ENCODE measurements around the gene PHLDB1. TPM values are rescaled to one million over a fixed set of nuclear protein-coding genes. Genes with fewer than 3 reads are reported as not detected.
A peak's percentile ranks its signal among the peaks of the same experiment; 100 is the strongest.
"Not testable (repeated sequence)": the region's sequence is repeated elsewhere in the genome, so short reads cannot be mapped to it uniquely, and the experiment has no call there.

The PHLDB1 gene
- total and polyA plus RNA-seq, 2 donors = 54.0 to 112 TPM

- Histone ChIP-seq H3K36me3 (ENCODE audit: insufficient read depth) (no peaks in the 10 kb centered on the region), H3K4me3 (ENCODE audit: low read depth, low read length) (peak overlapping the region; percentile 53), H3K4me1 (ENCODE audit: insufficient read depth) (no peaks in the 10 kb centered on the region), H3K27ac (ENCODE audit: low read depth) (peak overlapping the region; percentile 35)
- no peak for DNase-seq (ENCODE audit: extremely low spot score)
- WGBS = 17% methylated on average over 54 of the region's 54 CpGs
Measured at GRCh38 chr11:118610773-118611432, 3.5 kb downstream of the PHLDB1 start.

- not testable (repeated sequence) for H3K4me1 ChIP-seq (ENCODE audit: insufficient read depth); DNase-seq (ENCODE audit: extremely low spot score); H3K27ac ChIP-seq (ENCODE audit: low read depth); H3K4me3 ChIP-seq (ENCODE audit: low read depth, low read length); H3K36me3 ChIP-seq (ENCODE audit: insufficient read depth)
- WGBS = 78% methylated on average over 19 of the region's 19 CpGs
Measured at GRCh38 chr11:118611433-118611795, 4.0 kb downstream of the PHLDB1 start.

GRCh38 chr11:118612378-118612777 lies 5.0 kb downstream of the PHLDB1 start:
- H3K36me3 ChIP-seq (ENCODE audit: insufficient read depth) = no peaks in the 10 kb centered on the region
- DNase-seq (ENCODE audit: extremely low spot score) = no peak
- H3K4me1 ChIP-seq (ENCODE audit: insufficient read depth) = no peaks in the 10 kb centered on the region
- no peak overlapping the region for H3K27ac ChIP-seq (ENCODE audit: low read depth)
- 41% methylated on average over 7 of the region's 7 CpGs for WGBS
- no peak overlapping the region for H3K4me3 ChIP-seq (ENCODE audit: low read depth, low read length)

- no peak overlapping the region for H3K4me3 ChIP-seq (ENCODE audit: low read depth, low read length)
- no peaks in the 10 kb centered on the region for H3K4me1 ChIP-seq (ENCODE audit: insufficient read depth)
- H3K27ac ChIP-seq (ENCODE audit: low read depth) = no peak overlapping the region
- DNase-seq (ENCODE audit: extremely low spot score) = no peak
- 77% methylated on average over 7 of the region's 7 CpGs for WGBS
- no peaks in the 10 kb centered on the region for H3K36me3 ChIP-seq (ENCODE audit: insufficient read depth)
Measured at GRCh38 chr11:118614511-118614910, 7.1 kb downstream of the PHLDB1 start.

- no peak overlapping the region for H3K4me3 ChIP-seq (ENCODE audit: low read depth, low read length)
- no peaks in the 10 kb centered on the region for H3K4me1 ChIP-seq (ENCODE audit: insufficient read depth)
- H3K27ac ChIP-seq (ENCODE audit: low read depth) = no peak overlapping the region
- WGBS = 86% methylated on average over 6 of the region's 6 CpGs
- no peak for DNase-seq (ENCODE audit: extremely low spot score)
- H3K36me3 ChIP-seq (ENCODE audit: insufficient read depth) = no peaks in the 10 kb centered on the region
Measured at GRCh38 chr11:118615282-118615975, 8.0 kb downstream of the PHLDB1 start.

- Histone ChIP-seq H3K36me3 (ENCODE audit: insufficient read depth) (no peaks in the 10 kb centered on the region), H3K4me3 (ENCODE audit: low read depth, low read length) (no peak overlapping the region), H3K27ac (ENCODE audit: low read depth) (no peak overlapping the region), H3K4me1 (ENCODE audit: insufficient read depth) (no peaks in the 10 kb centered on the region)
- DNase-seq (ENCODE audit: extremely low spot score) = no peak
- WGBS = 78% methylated on average over 5 of the region's 5 CpGs
Measured at GRCh38 chr11:118615976-118616371, 8.6 kb downstream of the PHLDB1 start.

- whole genome bisulfite sequencing = 14% methylated on average over 11 of the region's 11 CpGs
- Histone ChIP-seq H3K4me1 (ENCODE audit: insufficient read depth) (peaks cover 2% of the 10 kb centered on the region), H3K36me3 (ENCODE audit: insufficient read depth) (no peaks in the 10 kb centered on the region), H3K4me3 (ENCODE audit: low read depth, low read length) (no peak overlapping the region), H3K27ac (ENCODE audit: low read depth) (peak overlapping the region; percentile 67)
- DNase-seq (ENCODE audit: extremely low spot score) = no peak
Measured at GRCh38 chr11:118618115-118618990, 10.9 kb downstream of the PHLDB1 start.

- WGBS = 27% methylated on average over 4 of the region's 4 CpGs
- no peak overlapping the region for H3K4me3 ChIP-seq (ENCODE audit: low read depth, low read length)
- peaks cover 2% of the 10 kb centered on the region for H3K4me1 ChIP-seq (ENCODE audit: insufficient read depth)
Measured at GRCh38 chr11:118618991-118619375, 11.6 kb downstream of the PHLDB1 start.

GRCh38 chr11:118619444-118620197 lies 12.2 kb downstream of the PHLDB1 start:
- no peak overlapping the region for H3K27ac ChIP-seq (ENCODE audit: low read depth)
- H3K4me3 ChIP-seq (ENCODE audit: low read depth, low read length) = no peak overlapping the region
- no peaks in the 10 kb centered on the region for H3K36me3 ChIP-seq (ENCODE audit: insufficient read depth)
- WGBS = 25% methylated on average over 6 of the region's 6 CpGs
- H3K4me1 ChIP-seq (ENCODE audit: insufficient read depth) = peaks cover 2% of the 10 kb centered on the region
- no peak for DNase-seq (ENCODE audit: extremely low spot score)

More at GRCh38 chr11:118618991-118619375, 11.6 kb downstream of the PHLDB1 start:
- DNase-seq (ENCODE audit: extremely low spot score) = no peak
- H3K36me3 ChIP-seq (ENCODE audit: insufficient read depth) = no peaks in the 10 kb centered on the region
- peak overlapping the region; percentile 64 for H3K27ac ChIP-seq (ENCODE audit: low read depth)

GRCh38 chr11:118620529-118621070 lies 13.2 kb downstream of the PHLDB1 start:
- Histone ChIP-seq H3K36me3 (ENCODE audit: insufficient read depth) (no peaks in the 10 kb centered on the region), H3K4me3 (ENCODE audit: low read depth, low read length) (no peak overlapping the region), H3K27ac (ENCODE audit: low read depth) (peak overlapping the region; percentile 43), H3K4me1 (ENCODE audit: insufficient read depth) (peaks cover 2% of the 10 kb centered on the region)
- WGBS = 59% methylated on average over 7 of the region's 7 CpGs
- DNase-seq (ENCODE audit: extremely low spot score) = no peak

- 4% methylated on average over 38 of the region's 38 CpGs for WGBS
- peak overlapping the region; percentile 44 for H3K4me3 ChIP-seq (ENCODE audit: low read depth, low read length)
- H3K4me1 ChIP-seq (ENCODE audit: insufficient read depth) = peaks cover 2% of the 10 kb centered on the region
- H3K27ac ChIP-seq (ENCODE audit: low read depth) = peak overlapping the region; percentile 43
- no peak for DNase-seq (ENCODE audit: extremely low spot score)
- H3K36me3 ChIP-seq (ENCODE audit: insufficient read depth) = no peaks in the 10 kb centered on the region
Measured at GRCh38 chr11:118621071-118621783, 13.8 kb downstream of the PHLDB1 start.

GRCh38 chr11:118621784-118622375 lies 14.5 kb downstream of the PHLDB1 start:
- Histone ChIP-seq H3K36me3 (ENCODE audit: insufficient read depth) (no peaks in the 10 kb centered on the region), H3K27ac (ENCODE audit: low read depth) (peak overlapping the region; percentile 74), H3K4me1 (ENCODE audit: insufficient read depth) (peaks cover 2% of the 10 kb centered on the region), H3K4me3 (ENCODE audit: low read depth, low read length) (peak overlapping the region; percentile 44)
- no peak for DNase-seq (ENCODE audit: extremely low spot score)
- WGBS = 28% methylated on average over 4 of the region's 4 CpGs

Measured in urinary bladder (tissue), 4 donors.